ENCODE measurements around the gene NGB.

Gene NGB

DNA sequence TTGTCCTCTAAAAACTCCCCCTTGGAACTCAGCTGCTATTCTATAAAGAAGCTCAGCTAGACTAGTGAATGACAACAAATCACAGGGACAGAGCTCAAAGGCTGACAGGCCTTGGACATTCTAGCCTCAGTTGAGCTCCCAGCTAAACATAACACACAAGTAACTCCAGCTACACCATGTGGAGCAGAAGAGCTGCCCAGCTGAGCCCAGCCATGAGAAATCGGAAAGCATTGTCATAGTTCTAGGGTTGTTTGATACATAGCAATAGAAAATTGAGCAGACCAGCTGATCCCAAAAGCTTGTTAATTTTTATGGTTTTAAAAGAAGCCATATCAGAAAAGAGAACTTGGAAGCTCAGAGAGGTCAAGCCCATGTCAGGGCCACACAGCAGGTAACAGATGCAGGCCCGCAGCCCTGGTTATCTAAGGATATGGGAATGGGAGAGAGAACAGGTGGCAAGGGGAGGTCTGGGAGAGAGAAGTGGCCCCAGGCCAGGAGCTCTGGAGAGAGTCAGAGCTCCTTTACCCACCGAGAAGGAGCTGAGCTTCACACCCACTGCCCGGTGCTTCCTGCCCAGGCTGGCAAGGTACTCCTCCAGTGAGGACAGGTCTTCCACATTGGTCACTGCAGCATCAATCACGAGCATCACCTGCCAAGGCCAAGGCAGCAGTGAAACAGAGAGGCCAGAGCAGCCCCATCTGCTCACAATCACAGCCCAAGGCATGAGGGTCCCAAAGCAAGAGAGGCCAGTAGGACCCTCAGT is 2.9 kb downstream of the NGB start:
- Histone ChIP-seq H3K9me3 (ENCODE audit: control insufficient read depth, low read length) (no peaks in the 10 kb centered on the region), H3K36me3 (ENCODE audit: control insufficient read depth, insufficient read depth, low read length) (no peaks in the 10 kb centered on the region), H3K27ac (ENCODE audit: insufficient read depth, low read length, poor library complexity, severe bottlenecking) (no peak overlapping the region), H3K27me3 (replicated peaks; ENCODE audit: control insufficient read depth, insufficient read depth, low read length, poor library complexity, severe bottlenecking) (no peaks in the 10 kb centered on the region), H3K4me3 (ENCODE audit: insufficient read depth, low read depth, low read length, poor library complexity, severe bottlenecking) (no peak overlapping the region), H3K4me1 (ENCODE audit: control insufficient read depth, insufficient read depth, low read length, poor library complexity, severe bottlenecking) (no peaks in the 10 kb centered on the region)
- no peak for DNase-seq

DNA sequence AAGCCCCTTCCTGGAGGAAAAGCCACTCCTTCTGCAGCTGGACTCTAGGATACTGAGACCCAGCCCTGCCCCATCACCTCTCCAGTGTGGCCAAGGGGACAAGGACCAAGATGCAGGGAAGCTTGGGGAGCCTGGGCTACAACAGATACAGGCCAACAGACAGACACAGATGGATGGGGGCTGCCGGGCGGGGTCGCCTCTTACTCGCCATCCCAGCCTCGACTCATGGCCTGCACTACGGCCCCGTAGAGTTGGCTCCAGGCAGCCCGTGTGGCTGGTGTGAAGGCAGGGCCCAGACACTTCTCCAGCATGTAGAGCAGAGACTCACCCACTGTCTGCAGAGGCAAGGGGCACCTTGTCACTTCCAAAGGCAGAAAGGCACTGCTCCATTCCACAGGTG is 4.7 kb downstream of the NGB start:
- Histone ChIP-seq H3K4me3 (ENCODE audit: insufficient read depth, low read depth, low read length, poor library complexity, severe bottlenecking) (no peak overlapping the region), H3K36me3 (ENCODE audit: control insufficient read depth, insufficient read depth, low read length) (no peaks in the 10 kb centered on the region), H3K9me3 (ENCODE audit: control insufficient read depth, low read length) (no peaks in the 10 kb centered on the region), H3K4me1 (ENCODE audit: control insufficient read depth, insufficient read depth, low read length, poor library complexity, severe bottlenecking) (no peaks in the 10 kb centered on the region), H3K27ac (ENCODE audit: insufficient read depth, low read length, poor library complexity, severe bottlenecking) (no peak overlapping the region), H3K27me3 (replicated peaks; ENCODE audit: control insufficient read depth, insufficient read depth, low read length, poor library complexity, severe bottlenecking) (no peaks in the 10 kb centered on the region)
- DNase-seq: no peak

DNA sequence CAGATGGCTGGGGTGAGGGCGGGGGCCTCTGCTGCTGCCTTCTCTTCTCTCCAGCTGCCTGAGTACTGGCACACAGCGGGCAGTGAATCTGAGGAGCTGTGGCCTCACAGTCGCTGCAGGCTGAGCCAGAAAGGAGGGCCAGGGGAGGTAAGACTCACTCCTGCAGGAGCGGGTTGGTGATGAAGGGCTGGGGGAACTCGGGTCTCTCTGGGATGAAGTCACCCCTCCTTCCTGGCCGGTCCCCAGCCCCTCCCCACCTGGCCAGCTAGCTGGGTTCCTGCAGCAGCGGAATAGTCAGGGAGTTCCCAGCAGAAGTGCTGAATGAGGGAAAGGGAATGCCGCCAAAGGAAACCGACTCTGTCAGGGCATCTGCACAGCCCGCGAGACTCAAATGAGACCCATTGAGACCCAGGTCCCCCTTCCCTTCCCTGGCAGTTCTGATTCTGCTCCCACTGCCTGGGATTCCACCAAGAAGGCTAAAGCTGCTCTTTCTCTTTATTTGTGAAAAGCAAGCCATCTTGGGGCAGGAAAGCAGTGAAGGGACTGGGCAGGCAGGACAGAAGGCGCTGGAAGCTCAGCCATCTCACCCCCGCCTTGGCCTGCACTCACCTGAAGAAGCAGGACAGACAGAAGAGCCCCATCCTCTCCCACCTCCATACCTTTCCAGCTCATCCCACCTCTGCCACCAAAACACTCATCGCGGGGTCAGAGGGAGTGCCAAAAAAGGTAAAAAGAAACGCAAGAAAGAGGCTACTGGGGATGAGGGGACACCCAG is 5.3 kb downstream of the NGB start:
- Histone ChIP-seq H3K36me3 (ENCODE audit: control insufficient read depth, insufficient read depth, low read length) (no peaks in the 10 kb centered on the region), H3K4me1 (ENCODE audit: control insufficient read depth, insufficient read depth, low read length, poor library complexity, severe bottlenecking) (no peaks in the 10 kb centered on the region), H3K27me3 (replicated peaks; ENCODE audit: control insufficient read depth, insufficient read depth, low read length, poor library complexity, severe bottlenecking) (no peaks in the 10 kb centered on the region), H3K4me3 (ENCODE audit: insufficient read depth, low read depth, low read length, poor library complexity, severe bottlenecking) (no peak overlapping the region), H3K9me3 (ENCODE audit: control insufficient read depth, low read length) (no peaks in the 10 kb centered on the region), H3K27ac (ENCODE audit: insufficient read depth, low read length, poor library complexity, severe bottlenecking) (no peak overlapping the region)
- no peak for DNase-seq

DNA sequence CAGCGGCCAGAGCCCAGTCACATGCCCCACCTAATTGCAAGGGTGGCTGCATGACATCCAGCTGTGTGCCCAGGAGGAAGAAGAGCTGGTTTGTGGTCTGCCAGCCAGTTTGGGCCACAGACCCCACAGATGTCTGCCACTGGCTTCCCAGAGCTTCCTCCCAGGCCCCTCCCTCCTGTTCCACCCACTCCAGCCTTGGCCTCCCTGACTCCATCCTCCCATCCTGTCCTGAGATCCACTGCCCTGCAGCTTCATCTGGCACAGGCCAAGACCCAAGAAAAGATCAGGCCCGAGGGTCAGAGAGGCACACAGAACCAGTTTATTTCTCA is 5.9 kb downstream of the NGB start:
- Histone ChIP-seq H3K4me1 (ENCODE audit: control insufficient read depth, insufficient read depth, low read length, poor library complexity, severe bottlenecking) (no peaks in the 10 kb centered on the region), H3K4me3 (ENCODE audit: insufficient read depth, low read depth, low read length, poor library complexity, severe bottlenecking) (no peak overlapping the region), H3K36me3 (ENCODE audit: control insufficient read depth, insufficient read depth, low read length) (no peaks in the 10 kb centered on the region), H3K27me3 (replicated peaks; ENCODE audit: control insufficient read depth, insufficient read depth, low read length, poor library complexity, severe bottlenecking) (no peaks in the 10 kb centered on the region), H3K27ac (ENCODE audit: insufficient read depth, low read length, poor library complexity, severe bottlenecking) (no peak overlapping the region), H3K9me3 (ENCODE audit: control insufficient read depth, low read length) (no peaks in the 10 kb centered on the region)
- DNase-seq: no peak

DNA sequence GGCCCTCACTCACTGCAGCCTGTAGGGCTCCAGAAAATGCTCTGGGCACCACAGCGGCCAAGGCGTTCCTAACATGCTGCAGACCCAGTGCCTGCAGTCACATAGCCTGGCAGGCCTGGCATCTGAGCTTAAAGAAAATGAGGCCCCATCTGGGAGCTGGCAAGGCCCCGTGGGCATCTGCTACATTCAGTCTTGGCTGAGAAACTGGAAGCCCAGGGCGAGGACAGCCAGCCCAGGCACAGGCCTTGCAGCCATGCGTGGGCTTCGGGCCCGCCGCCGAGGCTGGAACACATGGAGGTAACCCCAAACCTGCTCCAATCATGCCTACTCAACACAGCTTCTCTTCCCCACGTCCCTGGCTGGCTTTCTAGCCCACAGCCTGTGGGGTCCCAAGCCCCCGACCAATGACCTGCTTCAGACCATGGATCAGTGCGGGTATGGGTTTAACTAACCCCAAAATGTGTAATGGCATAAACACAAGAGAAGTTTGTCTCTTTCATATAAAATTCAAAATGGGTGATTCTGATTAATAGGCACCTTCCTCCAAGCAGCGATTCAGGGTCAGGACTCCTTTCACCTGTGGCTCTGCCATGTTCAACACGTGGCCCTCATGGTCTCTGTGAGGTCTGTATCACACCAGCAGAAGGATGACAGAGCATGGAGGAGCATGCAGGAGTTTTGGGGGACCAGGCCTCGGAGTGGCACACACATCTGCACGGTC is 6.4 kb downstream of the NGB start:
- no peaks in the 10 kb centered on the region for H3K36me3 ChIP-seq (ENCODE audit: control insufficient read depth, insufficient read depth, low read length)
- H3K4me1 ChIP-seq (ENCODE audit: control insufficient read depth, insufficient read depth, low read length, poor library complexity, severe bottlenecking): no peaks in the 10 kb centered on the region
- no peak for DNase-seq
- no peaks in the 10 kb centered on the region for H3K27me3 ChIP-seq (replicated peaks; ENCODE audit: control insufficient read depth, insufficient read depth, low read length, poor library complexity, severe bottlenecking)
- H3K27ac ChIP-seq (ENCODE audit: insufficient read depth, low read length, poor library complexity, severe bottlenecking): no peak overlapping the region
- H3K9me3 ChIP-seq (ENCODE audit: control insufficient read depth, low read length): no peaks in the 10 kb centered on the region
- H3K4me3 ChIP-seq (ENCODE audit: insufficient read depth, low read depth, low read length, poor library complexity, severe bottlenecking): no peak overlapping the region

DNA sequence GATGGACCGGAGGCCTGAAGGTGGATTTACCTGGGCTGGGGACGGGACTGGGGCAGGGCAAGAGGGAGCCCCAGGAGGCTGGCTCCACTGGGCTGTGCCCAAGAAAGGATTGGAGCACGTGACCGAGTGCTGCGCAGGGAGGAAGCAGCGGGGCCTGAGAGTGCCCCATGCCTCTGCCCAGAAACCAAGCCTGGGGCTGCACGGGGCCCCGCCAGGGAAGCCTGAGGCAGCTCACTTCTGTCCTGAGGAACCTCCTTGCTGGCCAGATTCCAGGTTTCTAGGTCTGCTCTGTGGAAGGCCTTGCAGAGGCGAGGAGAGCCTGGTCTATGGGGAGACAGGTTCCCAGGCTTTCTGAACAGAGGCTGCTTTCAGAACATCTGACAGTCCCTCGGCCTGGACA is 10.4 kb downstream of the NGB start:
- H3K36me3 ChIP-seq (ENCODE audit: control insufficient read depth, insufficient read depth, low read length): no peaks in the 10 kb centered on the region
- no peak for DNase-seq
- no peaks in the 10 kb centered on the region for H3K27me3 ChIP-seq (replicated peaks; ENCODE audit: control insufficient read depth, insufficient read depth, low read length, poor library complexity, severe bottlenecking)
- H3K4me3 ChIP-seq (ENCODE audit: insufficient read depth, low read depth, low read length, poor library complexity, severe bottlenecking): no peak overlapping the region
- no peaks in the 10 kb centered on the region for H3K4me1 ChIP-seq (ENCODE audit: control insufficient read depth, insufficient read depth, low read length, poor library complexity, severe bottlenecking)
- H3K9me3 ChIP-seq (ENCODE audit: control insufficient read depth, low read length): no peaks in the 10 kb centered on the region
- H3K27ac ChIP-seq (ENCODE audit: insufficient read depth, low read length, poor library complexity, severe bottlenecking): no peak overlapping the region

DNA sequence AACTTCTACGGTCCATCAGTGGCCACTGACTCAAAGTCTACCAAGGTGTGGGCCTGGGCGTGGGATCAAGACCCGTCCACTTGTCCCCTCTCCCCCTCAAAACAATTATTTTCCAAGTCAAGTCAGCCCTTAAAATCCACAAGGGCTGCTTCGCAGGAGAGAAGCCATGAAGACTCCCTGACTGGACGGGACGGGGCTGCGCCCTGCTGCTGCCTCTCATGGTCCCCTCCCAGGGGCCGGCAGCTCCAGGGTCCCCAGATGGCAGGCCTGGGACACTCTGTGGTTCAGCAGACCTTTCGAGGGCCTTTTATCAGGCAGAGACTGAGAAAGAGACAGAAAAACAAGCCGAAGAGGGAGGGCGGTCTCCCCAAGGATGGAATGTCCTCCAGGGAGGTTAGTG is 10.8 kb downstream of the NGB start:
- Histone ChIP-seq H3K9me3 (ENCODE audit: control insufficient read depth, low read length) (no peaks in the 10 kb centered on the region), H3K36me3 (ENCODE audit: control insufficient read depth, insufficient read depth, low read length) (no peaks in the 10 kb centered on the region), H3K4me1 (ENCODE audit: control insufficient read depth, insufficient read depth, low read length, poor library complexity, severe bottlenecking) (no peaks in the 10 kb centered on the region), H3K27me3 (replicated peaks; ENCODE audit: control insufficient read depth, insufficient read depth, low read length, poor library complexity, severe bottlenecking) (no peaks in the 10 kb centered on the region), H3K4me3 (ENCODE audit: insufficient read depth, low read depth, low read length, poor library complexity, severe bottlenecking) (no peak overlapping the region), H3K27ac (ENCODE audit: insufficient read depth, low read length, poor library complexity, severe bottlenecking) (no peak overlapping the region)
- no peak for DNase-seq

DNA sequence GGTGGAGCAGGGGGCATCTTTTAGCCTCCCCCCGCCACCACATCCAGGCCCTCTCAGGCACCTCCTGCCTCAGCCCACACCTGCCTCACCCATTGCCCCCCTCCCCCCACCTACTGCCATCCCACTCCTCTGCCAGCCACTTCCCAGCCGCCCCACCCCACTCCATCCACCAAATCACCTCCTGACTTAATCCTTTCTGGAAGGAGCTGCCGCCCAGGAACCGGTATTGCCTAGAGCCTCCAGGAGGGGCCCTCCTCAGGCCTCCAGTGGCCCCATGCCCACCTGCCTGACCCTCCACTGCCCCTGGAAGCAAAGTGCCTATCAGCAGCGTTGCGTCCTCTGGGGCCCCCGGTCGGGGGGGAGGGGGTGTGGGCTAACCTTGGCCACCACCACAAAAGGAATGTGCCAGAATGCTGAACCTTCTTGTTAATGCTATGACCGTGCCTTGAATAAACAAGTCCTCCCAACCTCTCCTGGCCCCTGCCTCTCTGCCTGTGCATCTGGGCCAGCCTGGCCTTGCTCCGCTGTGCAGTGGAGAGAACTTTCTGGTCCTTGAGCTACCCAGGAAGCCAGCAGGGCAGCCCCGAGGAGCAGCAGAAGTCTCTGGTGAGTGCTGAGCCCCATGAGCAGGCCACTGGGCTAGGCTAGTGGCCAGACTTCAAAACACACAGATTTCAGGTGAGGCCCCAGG is 11.8 kb downstream of the NGB start:
- Histone ChIP-seq H3K4me1 (ENCODE audit: control insufficient read depth, insufficient read depth, low read length, poor library complexity, severe bottlenecking) (no peaks in the 10 kb centered on the region), H3K27ac (ENCODE audit: insufficient read depth, low read length, poor library complexity, severe bottlenecking) (no peak overlapping the region), H3K27me3 (replicated peaks; ENCODE audit: control insufficient read depth, insufficient read depth, low read length, poor library complexity, severe bottlenecking) (no peaks in the 10 kb centered on the region), H3K9me3 (ENCODE audit: control insufficient read depth, low read length) (no peaks in the 10 kb centered on the region), H3K4me3 (ENCODE audit: insufficient read depth, low read depth, low read length, poor library complexity, severe bottlenecking) (no peak overlapping the region), H3K36me3 (ENCODE audit: control insufficient read depth, insufficient read depth, low read length) (no peaks in the 10 kb centered on the region)
- no peak for DNase-seq

DNA sequence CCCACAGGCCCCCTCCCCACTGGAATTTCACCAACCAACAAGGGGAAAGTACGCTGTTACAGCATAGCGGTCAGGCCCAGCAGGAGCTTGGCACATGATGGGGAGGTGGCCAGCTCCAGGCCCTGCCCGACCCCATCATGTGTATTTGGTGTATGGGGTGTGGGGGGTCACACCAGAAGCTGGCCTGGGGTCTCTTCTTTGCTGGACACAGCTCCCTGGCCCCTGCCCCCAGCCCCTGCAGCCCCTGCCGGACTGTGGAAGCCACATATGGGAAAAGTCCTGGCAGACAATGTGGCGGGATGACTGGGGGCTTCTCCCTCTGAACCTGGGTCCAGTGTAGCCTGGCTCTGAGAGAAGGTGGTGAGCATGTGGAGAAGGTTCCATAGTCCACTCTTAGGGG is 12.4 kb downstream of the NGB start:
- no peaks in the 10 kb centered on the region for H3K4me1 ChIP-seq (ENCODE audit: control insufficient read depth, insufficient read depth, low read length, poor library complexity, severe bottlenecking)
- no peak for DNase-seq
- H3K27me3 ChIP-seq (replicated peaks; ENCODE audit: control insufficient read depth, insufficient read depth, low read length, poor library complexity, severe bottlenecking): no peaks in the 10 kb centered on the region
- no peak overlapping the region for H3K4me3 ChIP-seq (ENCODE audit: insufficient read depth, low read depth, low read length, poor library complexity, severe bottlenecking)
- H3K27ac ChIP-seq (ENCODE audit: insufficient read depth, low read length, poor library complexity, severe bottlenecking): no peak overlapping the region
- H3K9me3 ChIP-seq (ENCODE audit: control insufficient read depth, low read length): no peaks in the 10 kb centered on the region
- no peaks in the 10 kb centered on the region for H3K36me3 ChIP-seq (ENCODE audit: control insufficient read depth, insufficient read depth, low read length)
